ENCODE data around the gene TMEM120B.
"Not testable (repeated sequence)": the region's sequence is repeated elsewhere in the genome, so short reads cannot be mapped to it uniquely, and the experiment has no call there.

TMEM120B gene

GRCh38 chr12:121754836-121755235 is 42.3 kb downstream of the TMEM120B start:
- Histone ChIP-seq H3K4me3 (no peak overlapping the region), H3K9ac (no peak overlapping the region), H3K27me3 (no peaks in the 10 kb centered on the region), H3K27ac (no peak overlapping the region), H3K36me3 (peaks cover 52% of the 10 kb centered on the region), H3K9me3 (no peaks in the 10 kb centered on the region), H4K20me1 (no peaks in the 10 kb centered on the region), H3K4me1 (peaks cover 32% of the 10 kb centered on the region), H3K4me2 (no peak overlapping the region)
- no peak for TF ChIP-seq Cebpa-rat (IDR thresholded peaks at IDR 0.05)

GRCh38 chr12:121755591-121755990 is 43.0 kb downstream of the TMEM120B start:
- peaks cover 44% of the 10 kb centered on the region for H3K36me3 ChIP-seq
- no peaks in the 10 kb centered on the region for H3K9me3 ChIP-seq
- 0 out of 2 replicates have a peak overlapping the region, but pooled peaks have one; percentile 66 for H3K27ac ChIP-seq
- peaks cover 29% of the 10 kb centered on the region for H3K4me1 ChIP-seq
- no peaks in the 10 kb centered on the region for H4K20me1 ChIP-seq
- no peak for TF ChIP-seq Cebpa-rat (IDR thresholded peaks at IDR 0.05)
- H3K4me2 ChIP-seq: peak overlapping the region; percentile 53
- no peak overlapping the region for H3K4me3 ChIP-seq
- no peak overlapping the region for H3K9ac ChIP-seq
- H3K27me3 ChIP-seq: no peaks in the 10 kb centered on the region

- peaks cover 33% of the 10 kb centered on the region for H3K36me3 ChIP-seq
- not testable (repeated sequence) for H4K20me1 ChIP-seq, H3K9me3 ChIP-seq, H3K27me3 ChIP-seq, H3K4me2 ChIP-seq, H3K4me3 ChIP-seq, H3K27ac ChIP-seq, H3K9ac ChIP-seq
- peaks cover 33% of the 10 kb centered on the region for H3K4me1 ChIP-seq
These were observed 46.0 kb downstream of the TMEM120B start for GRCh38 chr12:121758536-121758935.

DNA sequence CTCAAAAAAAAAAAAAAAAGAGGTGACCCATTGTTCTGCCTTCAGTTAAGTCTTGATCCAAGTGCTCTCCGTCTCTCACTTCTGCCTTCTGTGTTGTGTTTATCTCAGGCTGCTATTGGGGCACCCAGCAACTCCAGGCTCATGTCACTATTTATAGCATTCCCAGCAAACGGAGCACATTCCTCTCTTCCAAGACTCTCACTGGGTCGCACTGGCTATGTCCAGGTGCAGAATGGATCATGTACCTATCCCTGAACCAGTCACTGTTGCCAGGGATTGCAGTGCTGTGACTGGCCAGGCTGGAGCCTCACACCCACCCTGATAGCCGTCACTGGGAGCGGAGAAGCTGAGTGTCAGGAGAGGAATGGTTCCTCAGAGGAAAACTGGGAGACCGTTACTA is 49.7 kb downstream of the TMEM120B start:
- H3K4me2 ChIP-seq: no peak overlapping the region
- H3K4me3 ChIP-seq: no peak overlapping the region
- H3K9ac ChIP-seq: no peak overlapping the region
- peaks cover 43% of the 10 kb centered on the region for H3K36me3 ChIP-seq
- H3K27ac ChIP-seq: no peak overlapping the region
- H3K9me3 ChIP-seq: no peaks in the 10 kb centered on the region
- peaks cover 22% of the 10 kb centered on the region for H3K4me1 ChIP-seq
- no peak for TF ChIP-seq Cebpa-rat (IDR thresholded peaks at IDR 0.05)
- no peaks in the 10 kb centered on the region for H3K27me3 ChIP-seq
- no peaks in the 10 kb centered on the region for H4K20me1 ChIP-seq

DNA sequence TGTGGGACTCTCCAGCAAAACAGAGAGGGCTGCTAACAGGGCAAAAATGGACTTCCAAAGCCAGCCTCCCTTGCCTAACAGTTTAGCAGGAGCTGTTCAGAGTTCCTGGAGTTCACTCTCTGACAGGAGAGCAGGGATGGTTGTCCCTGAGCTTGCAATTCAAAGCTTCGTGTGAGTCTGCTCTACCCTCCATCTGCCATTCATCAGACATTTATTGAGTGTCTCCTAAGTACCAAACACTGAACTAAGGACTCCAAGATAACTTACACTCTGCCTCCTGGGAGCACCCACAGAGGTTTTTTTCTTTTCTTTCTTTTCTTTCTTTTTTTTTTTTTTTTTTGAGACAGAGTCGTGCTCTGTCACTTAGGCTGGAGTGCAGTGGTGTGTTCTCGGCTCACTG is 52.3 kb downstream of the TMEM120B start:
- H3K27me3 ChIP-seq: no peaks in the 10 kb centered on the region
- H3K4me2 ChIP-seq: no peak overlapping the region
- H3K27ac ChIP-seq: no peak overlapping the region

GRCh38 chr12:121765573-121765972 is 53.0 kb downstream of the TMEM120B start:
- Histone ChIP-seq H4K20me1 (no peaks in the 10 kb centered on the region), H3K4me3 (no peak overlapping the region), H3K36me3 (peaks cover 33% of the 10 kb centered on the region), H3K9ac (no peak overlapping the region), H3K4me2 (no peak overlapping the region), H3K27me3 (no peaks in the 10 kb centered on the region), H3K9me3 (no peaks in the 10 kb centered on the region), H3K27ac (no peak overlapping the region), H3K4me1 (peaks cover 49% of the 10 kb centered on the region)
- TF ChIP-seq Cebpa-rat (IDR thresholded peaks at IDR 0.05): no peak

More for the DNA sequence above, 52.3 kb downstream of the TMEM120B start:
- H3K4me1 ChIP-seq: peaks cover 42% of the 10 kb centered on the region
- H3K4me3 ChIP-seq: no peak overlapping the region
- H3K36me3 ChIP-seq: peaks cover 33% of the 10 kb centered on the region
- TF ChIP-seq Cebpa-rat (IDR thresholded peaks at IDR 0.05): no peak
- no peaks in the 10 kb centered on the region for H3K9me3 ChIP-seq
- no peak overlapping the region for H3K9ac ChIP-seq
- no peaks in the 10 kb centered on the region for H4K20me1 ChIP-seq

DNA sequence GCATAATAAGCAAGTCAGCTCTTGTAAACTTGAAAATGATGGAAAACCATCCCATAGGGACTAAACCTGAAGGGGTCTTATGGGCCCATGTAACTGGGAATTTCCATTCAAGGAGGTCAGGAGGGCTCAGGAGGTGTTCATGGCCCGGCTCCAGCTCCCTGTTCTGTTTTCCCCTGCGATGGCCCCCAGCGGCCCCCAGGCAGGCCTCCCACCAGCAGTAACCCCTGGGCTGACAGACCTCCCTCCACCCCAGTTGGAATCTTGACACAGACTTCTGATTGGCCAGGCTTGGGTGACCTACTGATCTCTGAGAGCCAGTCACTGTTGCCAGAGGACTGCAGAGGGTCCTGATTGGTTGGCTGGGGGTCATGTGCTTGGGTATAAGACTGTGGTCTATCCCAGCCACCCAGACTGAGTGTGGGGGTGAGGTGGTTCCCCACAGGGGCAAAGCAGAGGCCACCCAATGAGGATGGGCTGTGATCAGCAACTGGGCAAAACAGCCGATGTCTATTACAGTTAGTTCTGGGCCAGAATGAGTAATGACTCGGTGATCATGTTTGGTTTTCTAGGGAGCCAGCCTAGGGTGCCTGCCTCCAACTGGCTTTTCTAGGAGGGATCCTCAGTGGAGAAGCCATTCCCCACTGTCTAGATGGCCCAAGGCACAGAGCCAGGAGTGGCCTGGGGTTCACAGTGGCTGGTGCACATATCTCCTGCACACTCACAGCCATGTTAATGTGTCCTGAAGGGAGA is 53.9 kb downstream of the TMEM120B start:
- peaks cover 33% of the 10 kb centered on the region for H3K36me3 ChIP-seq
- peaks cover 55% of the 10 kb centered on the region for H3K4me1 ChIP-seq
- H3K4me2 ChIP-seq: peak overlapping the region; percentile 77
- no peaks in the 10 kb centered on the region for H4K20me1 ChIP-seq
- H3K9ac ChIP-seq: no peak overlapping the region
- no peaks in the 10 kb centered on the region for H3K9me3 ChIP-seq
- TF ChIP-seq Cebpa-rat (IDR thresholded peaks at IDR 0.05): no peak
- H3K27ac ChIP-seq: 0 out of 2 replicates have a peak overlapping the region, but pooled peaks have one; percentile 41
- H3K4me3 ChIP-seq: no peak overlapping the region
- H3K27me3 ChIP-seq: no peaks in the 10 kb centered on the region

DNA sequence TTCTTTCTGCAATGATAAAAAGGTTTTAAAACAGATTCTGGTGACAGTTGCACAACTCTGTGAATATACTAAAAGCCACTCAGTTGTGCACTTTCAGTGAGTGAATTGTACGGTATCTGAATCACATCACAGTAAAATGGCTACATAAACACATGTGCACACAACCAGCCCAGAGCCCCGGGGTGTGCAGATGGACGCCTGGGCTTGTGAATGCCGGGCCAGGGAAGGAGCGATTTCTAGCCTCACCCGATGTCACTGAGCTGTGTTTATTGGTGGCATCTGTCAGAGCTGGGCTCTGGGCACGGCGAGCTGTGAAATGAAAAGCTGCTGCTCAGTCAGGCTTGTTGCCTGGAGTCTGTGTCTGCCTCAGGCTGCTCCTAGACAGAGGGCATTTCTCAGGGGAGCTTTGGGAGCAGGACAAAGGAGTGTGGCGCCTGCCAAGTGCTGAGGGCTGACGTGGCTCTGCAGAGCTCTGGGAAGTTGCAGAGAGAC is 55.0 kb downstream of the TMEM120B start:
- Histone ChIP-seq H3K9ac (peak overlapping the region; percentile 58), H3K4me3 (no peak overlapping the region), H3K4me1 (peaks cover 58% of the 10 kb centered on the region), H3K4me2 (peak overlapping the region; percentile 77), H3K9me3 (no peaks in the 10 kb centered on the region), H3K27me3 (no peaks in the 10 kb centered on the region), H4K20me1 (no peaks in the 10 kb centered on the region), H3K27ac (peak overlapping the region; percentile 49), H3K36me3 (peaks cover 28% of the 10 kb centered on the region)
- no peak for TF ChIP-seq Cebpa-rat (IDR thresholded peaks at IDR 0.05)

DNA sequence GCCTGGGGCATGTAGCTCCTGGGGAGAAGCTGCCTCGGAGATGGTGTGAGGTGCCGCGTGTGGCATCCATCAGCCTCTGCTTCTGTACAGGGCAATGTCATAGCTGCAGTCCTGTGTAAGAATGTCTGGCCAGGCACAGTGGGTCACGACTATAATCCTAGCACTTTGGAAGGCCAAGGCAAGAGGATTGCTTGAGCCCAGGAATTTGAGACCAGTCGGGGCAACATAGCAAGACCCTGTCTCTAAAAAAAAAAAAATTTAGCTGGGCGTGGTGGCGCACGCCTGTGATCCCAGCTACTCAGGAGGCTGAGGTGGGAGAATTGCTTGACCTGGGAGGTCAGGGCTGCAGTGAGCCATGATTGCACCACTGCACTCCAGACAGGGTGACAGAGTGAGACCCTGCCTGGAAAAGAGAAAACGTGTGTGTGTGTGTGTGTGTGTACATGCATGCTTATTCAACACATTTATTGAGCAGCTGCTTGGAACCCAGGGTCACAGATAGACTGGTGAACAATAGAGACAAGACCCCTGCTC is 56.8 kb downstream of the TMEM120B start:
- peak overlapping the region; percentile 76 for H3K27ac ChIP-seq
- H3K4me2 ChIP-seq: peak overlapping the region; percentile 75
- peaks cover 19% of the 10 kb centered on the region; the same call in 1 of the 2 replicates for H3K36me3 ChIP-seq
- H3K9ac ChIP-seq: peak overlapping the region; percentile 30; the same call in 1 of the 2 replicates
- no peak for TF ChIP-seq Cebpa-rat (IDR thresholded peaks at IDR 0.05)
- H4K20me1 ChIP-seq: no peaks in the 10 kb centered on the region
- H3K9me3 ChIP-seq: no peaks in the 10 kb centered on the region
- no peak overlapping the region for H3K4me3 ChIP-seq
- peaks cover 67% of the 10 kb centered on the region for H3K4me1 ChIP-seq
- no peaks in the 10 kb centered on the region for H3K27me3 ChIP-seq

DNA sequence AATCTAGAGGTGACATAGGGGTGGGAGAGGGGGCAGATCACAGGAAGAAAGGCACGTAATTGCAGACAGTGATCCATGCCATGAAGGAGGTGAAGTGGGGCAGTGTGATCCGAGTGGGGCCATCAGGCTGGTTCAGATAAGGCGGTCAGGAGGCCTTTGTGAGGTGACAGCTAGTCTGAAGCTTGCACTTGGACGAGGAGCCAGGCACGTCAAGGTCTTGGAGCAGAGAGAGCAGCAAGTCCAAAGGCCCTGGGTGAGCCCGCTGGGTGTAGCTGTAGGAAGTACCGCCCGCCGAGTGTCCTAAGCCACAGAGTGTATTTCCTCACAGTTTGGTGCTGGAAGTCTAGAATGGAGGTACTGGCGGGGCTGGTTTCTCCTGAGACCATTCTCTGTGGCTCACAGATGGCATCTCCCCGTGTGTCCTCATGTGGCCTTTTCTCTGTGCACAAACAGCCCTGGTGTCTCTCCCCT is 57.3 kb downstream of the TMEM120B start:
- H3K9me3 ChIP-seq: no peaks in the 10 kb centered on the region
- no peaks in the 10 kb centered on the region for H3K27me3 ChIP-seq
- peak overlapping the region; percentile 75 for H3K4me2 ChIP-seq
- peaks cover 71% of the 10 kb centered on the region for H3K4me1 ChIP-seq
- no peaks in the 10 kb centered on the region for H4K20me1 ChIP-seq
- no peak overlapping the region for H3K4me3 ChIP-seq
- peak overlapping the region; percentile 30; the same call in 1 of the 2 replicates for H3K9ac ChIP-seq
- peak overlapping the region; percentile 76 for H3K27ac ChIP-seq
- no peak for TF ChIP-seq Cebpa-rat (IDR thresholded peaks at IDR 0.05)
- H3K36me3 ChIP-seq: peaks cover 14% of the 10 kb centered on the region; the same call in 1 of the 2 replicates

Data from BLaER1 (cell line).